GM15510 (cell line): ENCODE results near the gene CALY.

ENCODE experiments used
- POLR2A ChIP-seq: IDR thresholded peaks from 3 replicates; pipeline ENCODE4 v1.6.1; 2011; ENCODE audit warnings: borderline replicate concordance; ENCODE audit not compliant: insufficient read length; ENCODE audit errors: extremely low read depth

Gene CALY

DNA sequence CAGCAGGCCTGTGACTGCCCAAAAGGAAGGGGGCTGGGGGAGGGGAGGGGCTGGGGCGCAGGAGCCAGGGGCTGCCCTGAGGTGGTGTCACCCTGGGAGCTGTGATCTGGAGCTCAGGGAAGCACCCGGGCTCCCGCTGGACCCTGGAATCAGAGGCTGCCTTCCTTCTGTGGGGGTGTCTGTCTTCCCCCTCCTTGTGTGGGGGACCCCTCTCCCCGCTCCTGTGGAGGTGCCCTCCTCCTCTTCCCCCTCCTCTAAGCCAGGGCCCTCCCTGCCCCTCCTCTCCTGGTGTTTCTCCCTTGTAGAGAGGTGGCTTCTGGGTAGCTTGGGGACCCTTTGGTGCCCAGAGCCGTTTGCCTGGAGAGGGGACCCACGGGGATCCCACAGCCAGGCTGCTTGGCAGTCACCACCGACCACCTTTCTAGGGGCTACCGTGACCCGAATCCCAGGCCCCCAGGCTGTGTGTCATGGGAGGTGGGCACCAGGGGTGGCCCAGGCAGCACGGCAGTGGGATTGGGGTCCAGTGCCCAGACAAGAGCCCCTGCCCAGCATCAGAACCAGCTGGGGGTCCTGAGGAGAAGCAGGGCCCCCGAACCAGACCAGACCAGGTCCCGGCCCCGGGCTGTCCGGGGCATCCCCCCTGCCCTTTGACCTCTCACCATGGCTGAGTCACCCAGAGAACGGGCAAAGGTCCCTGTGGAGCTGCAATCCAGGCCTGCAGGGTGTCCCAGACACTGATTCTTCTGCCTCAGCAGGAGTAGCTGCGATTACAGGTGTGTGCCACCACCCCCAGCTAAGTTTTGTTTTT lies 11.2 kb upstream of the CALY start:
- no peak for TF ChIP-seq POLR2A

DNA sequence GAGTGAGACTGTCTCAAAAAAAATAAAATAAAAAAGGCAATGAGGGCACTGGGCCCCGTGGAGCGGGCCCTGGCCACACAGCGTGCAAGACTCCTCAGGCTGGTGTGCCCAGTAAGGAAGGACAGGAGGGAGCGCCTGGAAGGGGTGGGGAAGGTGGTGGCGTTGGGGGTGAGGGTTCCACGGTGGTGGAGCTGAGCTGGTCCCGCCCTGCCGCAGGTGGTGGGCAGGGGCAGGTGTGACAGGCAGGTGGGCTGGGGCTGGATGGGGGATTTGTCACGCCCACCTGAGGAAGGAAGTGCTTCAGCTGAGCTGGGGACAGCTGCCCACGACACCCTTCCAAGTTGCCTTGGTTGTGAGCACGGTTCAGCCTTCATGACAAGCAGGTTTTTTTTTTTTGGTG lies 9.7 kb upstream of the CALY start:
- no peak for TF ChIP-seq POLR2A

DNA sequence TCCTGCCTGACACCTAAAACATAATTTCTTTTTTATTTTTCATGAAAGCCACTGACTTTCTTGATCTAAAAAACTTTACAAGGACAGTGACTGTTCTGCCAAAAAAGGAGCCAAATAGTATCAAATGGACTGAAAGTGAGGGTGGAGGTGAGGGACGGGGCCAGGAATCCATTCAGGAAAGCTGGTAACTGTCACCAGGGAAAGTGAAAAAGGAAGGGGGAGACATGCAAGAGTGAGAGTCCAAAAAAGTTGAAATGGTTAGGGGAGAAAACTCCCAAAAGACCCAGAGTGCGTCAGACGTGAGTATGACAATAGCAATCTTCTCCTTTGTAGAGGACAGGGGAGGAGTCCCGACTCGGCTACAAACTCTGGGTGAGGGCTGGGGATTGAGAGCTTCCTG lies 7.5 kb upstream of the CALY start:
- no peak for TF ChIP-seq POLR2A

DNA sequence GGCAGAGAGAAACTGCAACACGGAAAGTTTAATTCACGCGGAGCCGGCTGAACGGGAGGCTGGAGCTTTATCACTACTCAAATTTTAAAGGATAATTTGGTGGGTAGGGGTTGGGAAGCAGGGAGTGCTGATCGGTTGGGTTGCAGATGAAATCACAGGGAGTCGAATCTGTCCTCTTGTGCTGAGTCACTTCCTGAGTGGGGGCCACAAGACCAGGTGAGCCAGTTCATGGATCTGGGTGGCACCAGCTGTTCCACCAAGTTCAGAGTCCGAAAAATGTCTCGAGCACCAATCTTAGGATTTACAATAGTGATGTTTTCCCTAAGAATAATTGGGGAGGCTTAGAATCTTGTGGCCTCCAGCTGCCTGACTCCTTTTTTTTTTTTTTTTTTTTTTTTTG lies 6.9 kb upstream of the CALY start:
- no peak for TF ChIP-seq POLR2A

DNA sequence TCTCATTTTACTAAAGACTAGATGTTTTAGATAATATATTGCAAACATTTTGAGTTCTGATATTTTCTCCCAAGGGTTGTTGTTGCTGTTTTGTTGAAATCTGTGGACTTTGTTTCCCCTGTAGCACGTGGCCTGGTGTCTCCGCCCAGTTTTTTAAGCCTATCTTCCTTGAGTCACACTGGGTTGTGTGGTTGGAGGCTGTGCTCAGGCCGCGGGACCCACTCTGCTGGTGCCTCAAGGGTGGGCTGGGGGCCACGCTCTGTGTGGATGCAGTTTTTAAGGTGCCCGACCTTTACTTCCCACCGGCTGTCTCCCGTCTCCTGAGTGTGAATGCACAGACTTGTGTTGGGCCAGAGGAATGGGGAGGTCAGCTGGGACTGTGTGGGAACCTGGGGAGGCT lies 6.2 kb upstream of the CALY start:
- TF ChIP-seq POLR2A: no peak

DNA sequence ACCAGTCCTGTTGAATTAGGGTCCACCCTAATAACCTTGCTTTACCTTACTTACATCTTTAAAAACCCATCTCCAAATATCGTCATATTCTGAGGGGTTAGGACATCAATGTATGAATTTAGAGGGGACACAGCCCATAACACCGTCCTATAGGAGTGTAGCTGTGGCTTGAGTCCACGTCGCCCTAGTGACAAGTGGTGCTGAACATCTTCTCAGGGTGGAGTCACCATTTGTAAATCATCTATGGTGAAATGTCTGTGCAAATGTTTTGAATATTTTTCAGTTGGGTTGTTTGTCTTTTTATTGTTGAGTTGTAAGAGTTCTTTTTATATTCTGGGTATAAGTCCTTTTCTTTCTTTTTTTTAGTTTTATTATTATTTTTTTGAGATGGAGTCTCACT lies 5.3 kb upstream of the CALY start:
- TF ChIP-seq POLR2A: no peak

DNA sequence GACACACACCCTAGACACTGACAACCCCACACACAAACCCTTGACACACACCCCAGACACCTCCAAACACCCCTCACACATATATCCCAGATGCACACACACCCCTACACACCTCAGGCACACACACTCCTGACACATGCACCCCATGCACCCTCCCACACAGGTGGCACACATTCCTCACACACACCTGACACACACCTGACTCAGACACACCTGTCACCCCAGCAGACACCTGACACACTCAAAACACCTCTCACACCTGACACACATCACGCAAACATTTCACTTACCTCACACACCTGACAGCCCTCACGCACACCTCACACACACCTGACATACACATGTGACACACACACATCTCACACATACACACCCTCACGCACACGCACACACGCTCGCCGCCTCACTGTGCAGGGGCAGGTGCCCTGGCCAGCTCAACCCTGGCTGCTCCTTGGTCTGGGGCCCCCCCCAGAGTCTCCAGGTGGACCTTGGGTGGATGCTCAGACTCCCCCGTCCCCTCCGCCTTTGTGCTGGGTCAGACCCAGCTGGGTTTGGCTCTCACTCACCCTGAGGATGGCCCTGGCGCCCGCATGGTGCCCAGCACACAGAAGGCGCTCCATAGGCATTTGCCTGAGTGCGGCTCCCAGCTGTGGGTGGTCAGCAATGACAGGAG lies 3.1 kb upstream of the CALY start:
- TF ChIP-seq POLR2A: no peak

DNA sequence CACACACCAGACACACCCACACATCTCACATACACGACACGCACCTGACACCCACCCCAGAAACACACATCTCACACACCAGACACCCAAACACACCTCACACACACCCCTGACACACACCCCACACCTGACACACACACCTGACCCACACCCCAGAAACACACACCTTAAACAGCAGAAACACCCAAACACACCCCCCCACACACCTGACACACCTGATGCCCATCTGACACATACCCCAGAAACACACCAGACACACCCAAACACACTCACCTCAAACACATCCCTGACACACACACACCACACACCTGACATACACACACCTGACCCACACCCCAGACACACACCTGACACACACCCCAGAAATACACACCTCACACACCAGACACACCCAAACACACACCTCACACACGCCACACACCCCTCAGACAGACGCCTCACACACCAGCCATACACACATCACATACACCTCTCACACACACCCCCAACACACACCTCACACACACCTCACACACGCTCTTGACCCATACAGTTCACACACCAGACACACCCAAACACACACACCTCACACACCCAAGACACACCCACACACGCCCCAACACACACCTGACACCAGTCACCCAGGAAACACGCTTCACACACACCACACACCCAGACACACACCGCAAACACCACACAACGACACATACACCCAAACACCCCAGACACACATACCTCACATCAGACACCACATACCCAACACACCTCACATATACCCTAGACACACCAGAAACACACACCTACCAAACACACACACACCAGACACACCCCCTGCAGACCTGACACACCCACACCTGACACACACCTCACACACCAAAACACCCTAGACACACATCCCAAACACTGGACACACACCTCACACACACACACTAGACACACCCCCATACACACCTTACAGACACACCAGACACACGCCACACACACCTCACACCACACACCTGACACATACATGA lies 1.7 kb upstream of the CALY start:
- TF ChIP-seq POLR2A: no peak

DNA sequence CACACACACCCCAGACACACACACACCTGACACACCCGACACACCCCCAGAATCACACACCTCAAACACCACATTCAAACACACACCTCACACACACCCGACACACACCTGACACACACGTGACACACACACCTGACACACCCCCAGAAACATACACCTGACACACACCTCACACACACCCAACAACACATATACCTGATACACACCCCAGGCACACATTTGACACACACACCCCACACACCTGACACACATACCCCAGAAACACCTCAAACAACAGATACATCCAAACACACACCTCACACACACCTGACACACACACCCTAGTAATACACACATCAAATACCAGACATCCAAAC lies 652 bp upstream of the CALY start:
- TF ChIP-seq POLR2A: no peak

DNA sequence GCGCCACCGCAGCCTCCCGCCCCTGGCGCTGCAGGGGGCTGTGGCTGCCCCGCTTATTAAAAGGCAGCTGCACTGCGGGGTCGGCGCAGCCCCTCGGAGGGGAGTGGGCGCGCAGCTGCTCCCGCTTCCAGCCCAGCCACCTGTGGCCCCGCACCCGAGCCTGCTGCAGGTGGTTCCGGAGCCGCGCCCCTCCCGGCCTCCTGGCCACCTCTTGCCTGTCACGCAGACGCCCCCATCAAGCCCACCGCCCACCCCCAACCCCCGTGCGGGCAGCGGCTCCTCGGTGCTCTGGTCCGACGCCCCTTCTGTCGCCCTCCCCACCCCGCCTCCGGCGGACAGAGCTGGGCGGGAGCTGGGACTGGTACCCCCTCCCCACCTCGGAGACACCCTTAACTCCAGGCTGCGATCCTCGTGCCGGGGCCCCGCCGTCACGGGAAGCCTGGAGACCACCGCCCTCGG lies 549 bp downstream of the CALY start:
- TF ChIP-seq POLR2A: no peak

DNA sequence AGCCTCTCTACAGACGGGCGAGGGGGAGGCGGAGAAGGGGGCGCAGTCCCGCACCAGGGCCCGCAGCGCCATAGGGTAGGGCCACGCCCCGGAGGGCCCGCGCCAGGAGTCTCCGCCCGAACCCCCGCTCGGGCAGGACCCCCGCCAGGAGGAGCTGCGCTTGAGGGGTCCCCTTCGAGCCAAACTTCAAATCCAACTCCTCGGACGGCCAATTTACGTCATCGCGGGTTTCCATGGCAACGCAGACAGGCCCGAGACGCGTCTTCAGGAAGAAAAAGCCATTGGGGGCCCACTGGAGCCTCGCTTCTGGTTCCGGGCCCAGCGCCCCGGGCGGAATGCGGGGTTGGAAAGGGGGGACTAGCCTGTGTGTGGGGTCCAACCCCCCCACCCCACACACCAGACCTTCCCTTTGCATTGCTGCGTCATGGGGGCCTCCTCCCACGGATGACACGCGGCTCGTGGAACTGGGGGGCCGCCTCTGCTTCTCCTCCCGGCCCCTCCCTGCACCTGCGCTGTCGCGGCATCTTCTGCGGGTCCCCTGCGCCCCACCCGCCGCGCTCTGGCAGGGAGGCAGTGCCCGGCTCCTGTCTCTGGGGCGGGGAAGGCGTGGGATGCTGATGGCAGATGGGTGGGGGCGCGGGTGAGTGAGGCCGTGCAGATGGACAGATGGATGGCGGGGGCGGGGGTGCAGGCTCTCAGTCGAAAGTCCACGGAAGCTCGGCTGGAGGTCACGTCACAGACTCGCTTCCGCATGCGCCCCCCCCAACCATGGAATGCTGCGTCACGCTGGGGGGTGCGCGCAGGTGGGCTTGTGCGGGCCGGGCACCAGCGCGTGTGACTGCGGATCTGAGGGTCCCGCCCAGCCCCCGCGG lies 1.2 kb downstream of the CALY start:
- no peak for TF ChIP-seq POLR2A

DNA sequence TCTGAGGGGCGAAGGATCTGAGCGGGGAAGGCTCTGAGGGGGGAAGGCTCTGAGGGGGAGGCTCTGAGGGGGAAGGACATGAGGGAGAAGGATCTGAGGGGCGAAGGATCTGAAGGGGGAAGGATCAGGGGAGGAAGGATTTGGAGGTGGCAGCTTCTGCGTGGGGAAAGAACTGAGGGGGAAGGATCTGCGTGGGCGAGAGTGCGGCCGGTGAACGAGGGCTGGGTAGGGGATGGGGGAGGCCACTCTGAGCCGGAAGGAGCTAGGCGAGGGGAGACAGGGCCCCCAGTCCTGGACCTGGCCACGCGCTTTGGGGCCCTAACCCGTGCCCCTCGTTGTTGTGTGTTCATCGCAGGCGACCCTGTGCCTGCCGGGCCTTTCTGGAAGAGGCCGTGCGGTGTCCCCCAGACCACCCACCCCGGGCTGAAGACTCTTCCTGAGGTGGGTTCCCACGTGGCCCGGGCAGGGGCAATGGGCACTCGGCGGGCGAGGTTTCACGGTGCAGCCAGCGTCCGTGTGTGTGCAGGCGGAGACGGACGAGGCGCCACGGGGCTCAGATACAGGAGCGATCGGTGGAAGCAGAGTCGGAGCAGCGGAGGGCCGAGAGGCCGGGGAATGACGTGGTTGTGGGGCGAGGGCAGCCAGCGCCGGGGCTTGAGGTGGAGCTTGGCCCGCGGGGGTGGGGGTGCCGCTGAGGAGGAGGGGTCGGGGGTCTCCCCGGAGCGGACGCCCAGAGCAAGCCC lies 2.0 kb downstream of the CALY start:
- TF ChIP-seq POLR2A: no peak

DNA sequence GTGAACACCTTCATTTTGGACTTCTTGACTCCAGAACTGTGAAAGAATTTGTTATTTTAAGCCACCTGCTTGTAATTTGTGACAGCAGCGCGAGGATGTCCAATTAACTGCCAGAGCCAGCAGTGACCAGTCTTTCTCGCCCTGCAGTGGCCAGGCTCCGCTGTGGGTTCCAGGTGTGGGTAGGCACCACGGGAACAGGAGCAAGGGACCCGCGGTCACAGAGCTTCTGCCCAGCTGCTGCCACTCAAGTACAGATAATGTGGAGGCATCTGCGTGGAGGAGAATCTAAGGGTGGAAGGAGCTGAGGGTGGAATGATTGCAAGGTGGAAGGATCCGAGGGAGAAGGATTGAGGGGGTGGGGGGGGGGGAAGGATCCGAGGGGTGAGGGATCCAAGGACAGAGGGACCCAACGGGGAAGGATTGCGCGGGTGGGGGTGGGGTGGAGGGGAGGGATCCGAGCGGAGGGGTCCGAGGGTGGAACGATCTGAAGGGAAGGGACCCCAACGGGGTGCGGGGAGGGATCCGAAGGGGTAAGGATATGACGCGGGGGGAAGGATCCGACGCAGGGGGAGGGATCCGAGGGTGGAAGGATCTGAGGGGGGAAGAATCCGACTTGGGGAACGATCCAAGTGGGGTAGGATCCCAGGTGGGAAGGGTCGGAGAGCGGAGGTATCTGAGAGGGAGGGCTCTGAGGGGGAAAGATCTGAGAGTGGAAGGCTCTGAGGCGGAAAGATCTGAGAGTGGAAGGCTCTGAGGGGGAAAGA lies 3.6 kb downstream of the CALY start:
- no peak for TF ChIP-seq POLR2A
